Dorsolateral prefrontal cortex (tissue), 118 donors: Measurements from ENCODE around the gene PSMD12. TPM values are rescaled to one million over a fixed set of nuclear protein-coding genes. Genes with fewer than 3 reads are reported as not detected.

Source experiments
- total RNA-seq, 120 experiments: library from RNA; stranded (reverse); gene quantifications; one replicate each; pipeline versions ENCODE4 v1.2.3 to v1.2.4, GENCODE V29; 2022

The PSMD12 gene
- total RNA-seq, 120 experiments from 2014 or later = 32.9 to 84.7 (median 64.1) TPM

Other genes starting within 250 kb of the PSMD12 start
- gene HELZ, start 121.4 kb downstream of the PSMD12 start, total RNA-seq = 10 to 100 TPM; 48.6 to 93.2 (median 71.0) TPM
- gene PITPNC1, start 10.7 kb upstream of the PSMD12 start, total RNA-seq = 100 to 1,000 TPM in 15 of 120 experiments, 10 to 100 TPM in 105; 38.9 to 154 (median 76.7) TPM